ENCODE data around the gene PLXDC1.
"Not testable (repeated sequence)": the region's sequence is repeated elsewhere in the genome, so short reads cannot be mapped to it uniquely, and the experiment has no call there.

Gene PLXDC1

GRCh38 chr17:39129544-39129943, 21.9 kb downstream of the PLXDC1 start:
- ATAC-seq, H3K4me1 Mint-ChIP-seq, H3K4me3 Mint-ChIP-seq, H3K9me3 Mint-ChIP-seq, DNase-seq, H3K27me3 Mint-ChIP-seq: not testable (repeated sequence)
- H3K27ac Mint-ChIP-seq, result peak overlapping the region in 1 of 2 donors; percentile 33

- no peak for ATAC-seq
- Mint-ChIP-seq H3K27ac (no peak overlapping the region), H3K4me3 (no peak overlapping the region), H3K4me1 (no peaks in the 10 kb centered on the region), H3K27me3 (no peaks in the 10 kb centered on the region), H3K9me3 (no peaks in the 10 kb centered on the region)
- DNase-seq, result no peak
Observed at GRCh38 chr17:39126436-39126835, 25.0 kb downstream of the PLXDC1 start.

GRCh38 chr17:39125143-39125875, 26.1 kb downstream of the PLXDC1 start:
- Mint-ChIP-seq H3K9me3 (no peaks in the 10 kb centered on the region), H3K27ac (no peak overlapping the region), H3K4me3 (no peak overlapping the region), H3K27me3 (no peaks in the 10 kb centered on the region), H3K4me1 (no peaks in the 10 kb centered on the region)
- DNase-seq (no peak), ATAC-seq (no peak)

GRCh38 chr17:39123627-39124026, 27.8 kb downstream of the PLXDC1 start:
- Mint-ChIP-seq H3K27ac (no peak overlapping the region), H3K4me3 (no peak overlapping the region), H3K9me3 (no peaks in the 10 kb centered on the region), H3K4me1 (peaks cover 3% of the 10 kb centered on the region), H3K27me3 (no peaks in the 10 kb centered on the region)
- no peak for DNase-seq
- ATAC-seq, result no peak

GRCh38 chr17:39122991-39123390, 28.4 kb downstream of the PLXDC1 start:
- ATAC-seq (no peak), DNase-seq (no peak)
- H3K4me1 Mint-ChIP-seq, result peaks cover 10% of the 10 kb centered on the region
- H3K9me3 Mint-ChIP-seq, result no peaks in the 10 kb centered on the region
- peak overlapping the region in 1 of 2 donors; percentile 67 for H3K27ac Mint-ChIP-seq
- no peaks in the 10 kb centered on the region for H3K27me3 Mint-ChIP-seq
- H3K4me3 Mint-ChIP-seq, result no peak overlapping the region

GRCh38 chr17:39121919-39122318, 29.5 kb downstream of the PLXDC1 start:
- H3K9me3 Mint-ChIP-seq, H3K27ac Mint-ChIP-seq, H3K4me3 Mint-ChIP-seq, ATAC-seq, H3K27me3 Mint-ChIP-seq, DNase-seq: not testable (repeated sequence)
- H3K4me1 Mint-ChIP-seq, result peaks cover 10% of the 10 kb centered on the region

GRCh38 chr17:39118674-39119419, 32.6 kb downstream of the PLXDC1 start:
- DNase-seq, result no peak
- ATAC-seq, result no peak
- H3K4me3 Mint-ChIP-seq, result no peak overlapping the region
- H3K27me3 Mint-ChIP-seq, result no peaks in the 10 kb centered on the region
- no peaks in the 10 kb centered on the region for H3K9me3 Mint-ChIP-seq
- peak overlapping the region in 1 of 2 donors; percentile 44 for H3K27ac Mint-ChIP-seq
- peaks cover 10% of the 10 kb centered on the region for H3K4me1 Mint-ChIP-seq

- Mint-ChIP-seq H3K4me1 (peaks cover 15% of the 10 kb centered on the region), H3K9me3 (no peaks in the 10 kb centered on the region), H3K27me3 (no peaks in the 10 kb centered on the region), H3K4me3 (no peak overlapping the region), H3K27ac (no peak overlapping the region)
- DNase-seq (no peak), ATAC-seq (no peak)
Observed at GRCh38 chr17:39116224-39116623, 35.2 kb downstream of the PLXDC1 start.

GRCh38 chr17:39115135-39115534, 36.3 kb downstream of the PLXDC1 start:
- ATAC-seq (no peak), DNase-seq (no peak)
- Mint-ChIP-seq H3K4me1 (peaks cover 15% of the 10 kb centered on the region), H3K27ac (peak overlapping the region in 1 of 2 donors; percentile 20), H3K27me3 (no peaks in the 10 kb centered on the region), H3K9me3 (no peaks in the 10 kb centered on the region), H3K4me3 (no peak overlapping the region)

- Mint-ChIP-seq H3K27ac (no peak overlapping the region), H3K9me3 (no peaks in the 10 kb centered on the region), H3K4me3 (no peak overlapping the region), H3K4me1 (peaks cover 15% of the 10 kb centered on the region), H3K27me3 (no peaks in the 10 kb centered on the region)
- no peak for ATAC-seq
- no peak for DNase-seq
Observed at GRCh38 chr17:39114723-39115122, 36.7 kb downstream of the PLXDC1 start.

GRCh38 chr17:39113871-39114270, 37.6 kb downstream of the PLXDC1 start:
- Mint-ChIP-seq H3K27ac (no peak overlapping the region), H3K27me3 (no peaks in the 10 kb centered on the region), H3K9me3 (no peaks in the 10 kb centered on the region), H3K4me1 (peaks cover 15% of the 10 kb centered on the region), H3K4me3 (no peak overlapping the region)
- no peak for DNase-seq
- no peak for ATAC-seq

GRCh38 chr17:39110435-39111136, 40.9 kb downstream of the PLXDC1 start:
- no peak for ATAC-seq
- Mint-ChIP-seq H3K4me3 (no peak overlapping the region), H3K9me3 (no peaks in the 10 kb centered on the region), H3K27ac (no peak overlapping the region), H3K4me1 (peaks cover 5% of the 10 kb centered on the region), H3K27me3 (no peaks in the 10 kb centered on the region)
- DNase-seq, result no peak

GRCh38 chr17:39108461-39109375, 42.7 kb downstream of the PLXDC1 start:
- Mint-ChIP-seq H3K9me3 (no peaks in the 10 kb centered on the region), H3K4me3 (no peak overlapping the region), H3K27ac (no peak overlapping the region), H3K27me3 (no peaks in the 10 kb centered on the region), H3K4me1 (peaks cover 5% of the 10 kb centered on the region)
- ATAC-seq, result no peak
- DNase-seq, result no peak

- H3K9me3 Mint-ChIP-seq, result no peaks in the 10 kb centered on the region
- no peak overlapping the region for H3K4me3 Mint-ChIP-seq
- ATAC-seq (no peak), DNase-seq (no peak)
- H3K27me3 Mint-ChIP-seq, result no peaks in the 10 kb centered on the region
- H3K4me1 Mint-ChIP-seq, result peaks cover 5% of the 10 kb centered on the region
- H3K27ac Mint-ChIP-seq, result peak overlapping the region in 1 of 2 donors; percentile 5
Observed at GRCh38 chr17:39107973-39108372, 43.5 kb downstream of the PLXDC1 start.

GRCh38 chr17:39107155-39107554, 44.3 kb downstream of the PLXDC1 start:
- H3K4me1 Mint-ChIP-seq, result peaks cover 10% of the 10 kb centered on the region
- H3K9me3 Mint-ChIP-seq, result no peaks in the 10 kb centered on the region
- no peak overlapping the region for H3K4me3 Mint-ChIP-seq
- H3K27me3 Mint-ChIP-seq, result no peaks in the 10 kb centered on the region
- ATAC-seq, result no peak
- H3K27ac Mint-ChIP-seq, result no peak overlapping the region
- DNase-seq, result no peak

All from stimulated activated naive CD8-positive, alpha-beta T cell treated with anti-CD3 and anti-CD28 coated beads, Interleukin-15, amount 100 ng/mL, for 72 hours (primary cell).